Nephron progenitor cell (in vitro differentiated cells): ENCODE data around the gene CILP2.
A peak's percentile ranks its signal among the peaks of the same experiment; 100 is the strongest.

Source experiments
- DNase-seq: peaks from one replicate; pipeline ENCODE4 v3.0.0; 2021
- H3K27ac Mint-ChIP-seq: 2 replicates; pipeline ENCODE4 v1.8.0; 2021; ENCODE audit warnings: mild to moderate bottlenecking, moderate library complexity, mixed read lengths
- H3K27me3 Mint-ChIP-seq: 2 replicates; pipeline ENCODE4 v1.8.0; 2021; ENCODE audit warnings: mild to moderate bottlenecking, low read depth, mixed read lengths; ENCODE audit not compliant: poor library complexity
- H3K36me3 Mint-ChIP-seq: 2 replicates; pipeline ENCODE4 v1.8.0; 2021; ENCODE audit warnings: low read depth, mixed read lengths
- H3K4me1 Mint-ChIP-seq: 2 replicates; pipeline ENCODE4 v1.8.0; 2021; ENCODE audit warnings: mixed read lengths
- H3K4me3 Mint-ChIP-seq: 2 replicates; pipeline ENCODE4 v1.8.0; 2021; ENCODE audit warnings: mild to moderate bottlenecking, moderate library complexity, mixed read lengths
- H3K9me3 Mint-ChIP-seq: 2 replicates; pipeline ENCODE4 v1.8.0; 2021; ENCODE audit warnings: mild to moderate bottlenecking, moderate library complexity, mixed read lengths
- TF ChIP-seq, protein P1 (sequence below): fragments of 200-600 bp; sonication (generic); IDR thresholded peaks from 2 replicates; pipeline ENCODE4 v1.5.0; 2021; ENCODE audit warnings: antibody characterized with exemption

The CILP2 gene

DNA sequence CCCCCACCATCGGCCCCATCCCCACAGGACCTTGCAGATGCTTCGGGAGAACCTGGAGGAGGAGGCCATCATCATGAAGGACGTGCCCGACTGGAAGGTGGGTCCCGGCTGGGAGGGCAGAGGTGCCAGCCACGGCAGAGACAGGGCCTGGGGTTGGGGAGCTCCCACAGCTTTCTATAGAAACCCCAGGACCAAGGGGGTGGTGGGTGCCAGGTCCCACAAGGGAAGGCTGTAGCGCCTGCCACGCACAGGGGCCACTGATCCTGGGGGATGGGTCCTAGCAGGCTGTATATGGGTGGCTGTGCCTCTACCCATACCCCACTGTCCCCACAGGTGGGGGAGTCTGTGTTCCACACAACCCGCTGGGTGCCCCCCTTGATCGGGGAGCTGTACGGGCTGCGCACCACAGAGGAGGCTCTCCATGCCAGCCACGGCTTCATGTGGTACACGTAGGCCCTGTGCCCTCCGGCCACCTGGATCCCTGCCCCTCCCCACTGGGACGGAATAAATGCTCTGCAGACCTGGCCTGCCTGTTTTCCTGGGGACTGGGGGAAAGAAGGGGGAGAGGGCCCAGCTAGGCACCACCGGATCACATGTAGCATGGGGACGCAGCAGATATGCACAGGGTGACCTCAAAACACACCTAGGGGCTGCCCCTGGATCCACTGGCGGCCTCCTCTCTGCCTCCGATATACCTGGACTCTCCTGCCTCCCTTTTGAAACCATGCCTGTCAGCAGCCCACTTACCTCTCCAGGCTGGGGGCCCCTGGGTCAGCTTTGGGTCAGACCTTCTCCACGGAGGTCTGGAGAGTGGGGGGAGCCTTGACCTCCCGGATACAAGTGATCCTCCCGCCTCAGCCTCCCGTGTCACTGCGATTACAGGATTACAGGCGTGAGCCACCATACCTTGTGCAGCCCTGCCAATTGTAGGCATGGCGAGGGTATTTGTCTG lies 10.1 kb upstream of the CILP2 start:
- TF ChIP-seq, protein P1, sequence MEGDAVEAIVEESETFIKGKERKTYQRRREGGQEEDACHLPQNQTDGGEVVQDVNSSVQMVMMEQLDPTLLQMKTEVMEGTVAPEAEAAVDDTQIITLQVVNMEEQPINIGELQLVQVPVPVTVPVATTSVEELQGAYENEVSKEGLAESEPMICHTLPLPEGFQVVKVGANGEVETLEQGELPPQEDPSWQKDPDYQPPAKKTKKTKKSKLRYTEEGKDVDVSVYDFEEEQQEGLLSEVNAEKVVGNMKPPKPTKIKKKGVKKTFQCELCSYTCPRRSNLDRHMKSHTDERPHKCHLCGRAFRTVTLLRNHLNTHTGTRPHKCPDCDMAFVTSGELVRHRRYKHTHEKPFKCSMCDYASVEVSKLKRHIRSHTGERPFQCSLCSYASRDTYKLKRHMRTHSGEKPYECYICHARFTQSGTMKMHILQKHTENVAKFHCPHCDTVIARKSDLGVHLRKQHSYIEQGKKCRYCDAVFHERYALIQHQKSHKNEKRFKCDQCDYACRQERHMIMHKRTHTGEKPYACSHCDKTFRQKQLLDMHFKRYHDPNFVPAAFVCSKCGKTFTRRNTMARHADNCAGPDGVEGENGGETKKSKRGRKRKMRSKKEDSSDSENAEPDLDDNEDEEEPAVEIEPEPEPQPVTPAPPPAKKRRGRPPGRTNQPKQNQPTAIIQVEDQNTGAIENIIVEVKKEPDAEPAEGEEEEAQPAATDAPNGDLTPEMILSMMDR, result no peak
- Mint-ChIP-seq H3K27me3 (peaks cover 14% of the 10 kb centered on the region), H3K36me3 (peaks cover 17% of the 10 kb centered on the region), H3K4me3 (no peak overlapping the region), H3K4me1 (peaks cover 62% of the 10 kb centered on the region), H3K9me3 (no peaks in the 10 kb centered on the region), H3K27ac (no peak overlapping the region)
- no peak for DNase-seq

DNA sequence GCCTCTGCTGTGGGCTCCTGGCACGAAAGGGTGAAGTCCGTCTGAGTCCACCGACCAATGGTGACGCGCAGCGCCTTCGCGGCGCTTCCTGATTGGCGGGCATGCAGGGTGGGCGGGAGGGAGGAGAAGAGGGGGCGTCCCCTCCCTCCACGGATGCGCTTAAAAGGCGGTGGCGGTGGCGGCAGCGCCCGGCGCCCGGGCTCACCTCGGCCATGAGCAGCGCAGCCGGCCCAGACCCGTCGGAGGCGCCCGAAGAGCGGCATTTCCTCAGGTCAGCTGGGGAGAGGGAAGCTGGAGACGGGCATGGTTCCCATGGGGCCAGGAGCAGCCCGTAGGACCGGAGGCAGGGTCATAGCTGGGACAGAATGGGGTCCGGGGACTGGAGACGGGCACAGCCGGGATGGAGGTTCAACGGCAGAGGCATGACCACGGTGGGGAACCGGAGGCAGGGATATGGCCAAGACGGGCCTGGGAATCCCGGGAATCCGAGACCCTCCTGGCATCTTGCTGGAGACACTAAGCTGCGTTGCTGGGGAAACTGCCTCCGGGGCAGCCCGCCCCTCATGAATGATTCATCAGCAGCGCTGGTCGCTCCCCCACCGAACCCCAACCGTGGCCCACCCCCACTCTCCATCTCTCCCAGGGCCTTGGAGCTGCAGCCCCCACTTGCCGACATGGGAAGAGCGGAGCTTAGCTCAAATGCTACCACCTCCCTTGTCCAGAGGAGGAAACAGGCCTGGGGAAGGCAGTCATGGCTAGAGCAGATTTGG lies 9.2 kb upstream of the CILP2 start, which contains the start of gene YJEFN3:
TSS of gene YJEFN3 (plus strand) at position 191 of the 770 bp plus-strand sequence. CDS start at position 213, 22 bp downstream.
- Mint-ChIP-seq H3K4me3 (no peak within 1 kb of the TSS), H3K4me1 (peaks cover 67% of the 10 kb centered on the region), H3K27ac (no peak within 1 kb of the TSS), H3K36me3 (peaks cover 16% of the 10 kb centered on the region), H3K27me3 (peaks cover 14% of the 10 kb centered on the region), H3K9me3 (no peaks in the 10 kb centered on the region)
- no peak for DNase-seq
- TF ChIP-seq, protein P1, result no peak

DNA sequence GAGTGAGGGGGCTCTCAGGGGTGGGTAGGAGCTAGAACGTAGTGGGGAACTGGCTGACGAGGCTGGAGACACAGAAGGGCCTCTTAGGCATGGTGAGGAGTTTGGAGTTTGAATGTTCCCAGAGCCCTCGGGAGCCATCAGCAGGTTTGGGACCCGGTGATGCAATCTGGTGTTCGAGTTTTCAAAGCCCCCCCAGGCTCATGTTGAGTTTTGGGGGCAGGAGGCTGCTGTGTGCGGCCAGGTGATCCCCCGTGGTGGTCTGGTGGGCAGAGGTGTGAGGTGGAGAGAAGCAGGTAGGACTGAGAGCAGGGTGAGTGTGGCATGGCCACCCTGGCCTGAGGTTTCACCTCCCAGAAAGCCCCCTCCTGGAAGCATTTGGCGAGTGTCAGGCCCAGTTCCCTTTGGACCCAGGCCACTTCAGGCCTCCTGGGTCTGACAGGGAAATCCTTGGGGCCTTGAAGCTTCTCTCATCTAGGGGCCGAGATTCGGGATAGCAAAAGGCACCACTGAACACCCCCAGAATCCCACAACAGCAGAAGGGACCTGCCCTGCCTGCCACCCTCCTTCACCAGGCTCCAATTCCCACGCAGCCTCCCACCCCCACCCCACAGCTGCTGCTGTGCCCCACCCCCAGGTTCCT lies 8.2 kb upstream of the CILP2 start:
- Mint-ChIP-seq H3K27ac (peak overlapping the region; percentile 88), H3K4me1 (peaks cover 64% of the 10 kb centered on the region)

DNA sequence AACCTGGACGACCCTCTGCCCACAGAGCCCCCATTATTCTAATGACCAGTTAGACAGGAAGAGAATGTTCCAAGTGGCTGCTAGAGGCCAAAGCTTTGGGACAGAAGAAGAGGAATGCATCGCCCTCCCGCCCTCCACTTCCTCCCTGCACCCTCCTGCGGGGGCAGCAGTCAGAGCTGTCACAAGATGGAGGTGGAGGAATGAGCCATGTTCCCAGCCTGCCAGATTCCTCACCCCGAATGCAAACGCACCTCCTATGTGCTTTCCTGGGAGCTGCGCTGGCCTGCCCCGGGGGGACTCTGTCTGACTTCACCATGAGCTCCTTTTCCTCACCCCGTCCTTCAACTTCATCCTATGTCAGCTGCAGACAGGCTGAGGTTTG lies 7.7 kb upstream of the CILP2 start:
- peaks cover 14% of the 10 kb centered on the region for H3K27me3 Mint-ChIP-seq
- no peak overlapping the region for H3K4me3 Mint-ChIP-seq
- no peaks in the 10 kb centered on the region for H3K9me3 Mint-ChIP-seq
- peaks cover 59% of the 10 kb centered on the region for H3K4me1 Mint-ChIP-seq
- no peak for DNase-seq
- TF ChIP-seq, protein P1, result no peak
- peaks cover 23% of the 10 kb centered on the region for H3K36me3 Mint-ChIP-seq
- peak overlapping the region; percentile 88 for H3K27ac Mint-ChIP-seq

More for the DNA sequence above, 8.2 kb upstream of the CILP2 start:
- Mint-ChIP-seq H3K9me3 (no peaks in the 10 kb centered on the region), H3K36me3 (peaks cover 23% of the 10 kb centered on the region), H3K4me3 (no peak overlapping the region), H3K27me3 (peaks cover 14% of the 10 kb centered on the region)
- no peak for DNase-seq
- TF ChIP-seq, protein P1, result no peak

DNA sequence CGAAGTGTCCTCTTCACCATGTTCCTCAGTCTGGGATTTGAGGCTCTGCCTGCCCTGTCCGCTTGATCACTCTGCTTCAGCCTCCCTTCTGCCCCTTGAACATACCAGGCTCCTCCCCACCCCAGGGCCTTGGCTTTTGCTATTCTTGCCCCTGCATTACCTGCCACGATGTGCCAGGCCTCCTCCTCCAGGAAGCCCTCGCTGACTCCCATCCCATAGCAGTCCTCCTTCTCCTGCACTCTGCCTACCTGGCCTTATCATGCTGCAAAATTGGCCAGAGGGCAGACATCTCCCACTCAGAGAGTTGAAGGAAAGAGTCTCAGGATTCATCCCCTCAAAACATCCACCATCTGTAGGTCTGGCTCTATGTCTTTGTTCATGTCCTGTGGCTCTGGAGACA lies 7.2 kb upstream of the CILP2 start:
- Mint-ChIP-seq H3K27ac (peak overlapping the region; percentile 88), H3K36me3 (peaks cover 23% of the 10 kb centered on the region), H3K27me3 (peaks cover 14% of the 10 kb centered on the region), H3K4me1 (peaks cover 57% of the 10 kb centered on the region), H3K9me3 (no peaks in the 10 kb centered on the region), H3K4me3 (no peak overlapping the region)
- no peak for DNase-seq
- TF ChIP-seq, protein P1, result no peak
